PC-3 (cell line): ENCODE results near the gene C12orf60. TPM values are rescaled to one million over a fixed set of nuclear protein-coding genes. Genes with fewer than 3 reads are reported as not detected.

ENCODE experiments used
- ATAC-seq: fragments of 200-7000 bp; cut with Tn5 transposase; 2 replicates; pipeline ENCODE4 v1.9.1; 2020; ENCODE audit warnings: mild to moderate bottlenecking, moderate library complexity
- BruUV-seq: library from RNA; stranded (reverse); fragments of 400-500 nt; replicated peaks from 2 replicates; lab custom pipeline; 2021; lab: Mats Ljungman, UMichigan
- CTCF ChIA-PET: fragments of 300-600 bp; sonication (Branson Sonifier 250); formaldehyde crosslinking; loops from one replicate; lab custom pipeline; 2022; ENCODE audit warnings: antibody characterized with exemption; lab: Charles Lee
- POLR2A ChIA-PET: fragments of 300-600 bp; sonication (Branson Sonifier 250); formaldehyde crosslinking; loops from one replicate; lab custom pipeline; 2022; ENCODE audit warnings: antibody characterized with exemption; ENCODE audit not compliant: unreplicated experiment; lab: Charles Lee
- DNase-seq: peaks from one replicate; pipeline ENCODE4 v3.0.0-alpha.2; 2015
- H2AFZ ChIP-seq: fragments of 300-600 bp; sonication (generic); 2 replicates; pipeline ENCODE4 v1.6.0; 2016; ENCODE audit warnings: antibody characterized with exemption, low read length
- H3F3A ChIP-seq: fragments of 300-600 bp; sonication (generic); one replicate; pipeline ENCODE4 v1.6.0; 2017; ENCODE audit warnings: antibody characterized with exemption, low read length, control low read depth, mild to moderate bottlenecking; ENCODE audit not compliant: unreplicated experiment
- H3K27ac ChIP-seq: fragments of 300-600 bp; sonication (generic); 2 replicates; pipeline ENCODE4 v1.5.1; 2016; ENCODE audit warnings: mild to moderate bottlenecking, low read length
- H3K27me3 ChIP-seq: fragments of 300-600 bp; sonication (generic); 2 replicates; pipeline ENCODE4 v1.6.1; 2016; ENCODE audit warnings: low read length, mixed read lengths
- H3K36me3 ChIP-seq: fragments of 300-600 bp; sonication (generic); 2 replicates; pipeline ENCODE4 v1.6.1; 2016; ENCODE audit warnings: low read depth, mixed run types, low read length, mixed read lengths
- H3K4me1 ChIP-seq: fragments of 300-600 bp; sonication (generic); 2 replicates; pipeline ENCODE4 v1.5.1; 2016; ENCODE audit warnings: low read length; ENCODE audit not compliant: insufficient read depth
- H3K4me2 ChIP-seq: fragments of 300-600 bp; sonication (generic); 2 replicates; pipeline ENCODE4 v1.6.0; 2016; ENCODE audit warnings: low read length
- H3K4me3 ChIP-seq: fragments of 300-600 bp; sonication (generic); 2 replicates; pipeline ENCODE4 v1.5.1; 2016; ENCODE audit warnings: mild to moderate bottlenecking, low read length, mixed read lengths
- H3K79me2 ChIP-seq: fragments of 300-600 bp; sonication (generic); 2 replicates; pipeline ENCODE4 v1.6.1; 2017; ENCODE audit warnings: low read length, mixed read lengths
- H3K9ac ChIP-seq: fragments of 300-600 bp; sonication (generic); 2 replicates; pipeline ENCODE4 v1.6.0; 2016; ENCODE audit warnings: mild to moderate bottlenecking, low read length
- H3K9me2 ChIP-seq: fragments of 300-600 bp; sonication (generic); replicated peaks from 2 replicates; pipeline ENCODE4 v1.6.1; 2016; ENCODE audit warnings: mixed run types, low read length, mixed read lengths
- H3K9me3 ChIP-seq: fragments of 300-600 bp; sonication (generic); 2 replicates; pipeline ENCODE4 v1.6.1; 2016; ENCODE audit warnings: low read length, mixed read lengths
- H4K20me1 ChIP-seq: fragments of 300-600 bp; sonication (generic); 2 replicates; pipeline ENCODE4 v1.6.1; 2016; ENCODE audit warnings: low read length, mixed read lengths
- CTCF ChIP-seq: fragments of 300-600 bp; sonication (generic); conservative IDR thresholded peaks from 2 replicates; pipeline ENCODE4 v1.5.1; 2017; ENCODE audit warnings: antibody characterized with exemption, low read depth, mild to moderate bottlenecking, low read length
- EZH2 ChIP-seq: fragments of 300-600 bp; sonication (generic); IDR thresholded peaks from one replicate; pipeline ENCODE4 v1.6.1; 2017; ENCODE audit warnings: antibody characterized with exemption, mild to moderate bottlenecking, low read length; ENCODE audit not compliant: unreplicated experiment
- EZH2phosphoT487 ChIP-seq: fragments of 300-600 bp; sonication (generic); IDR thresholded peaks from 2 replicates; pipeline ENCODE4 v1.6.1; 2018; ENCODE audit warnings: mild to moderate bottlenecking, antibody characterized with exemption, low read length, borderline replicate concordance
- intact Hi-C: fragments of 100-400 bp; cut with micrococcal nuclease; formaldehyde crosslinking; loops from 2 replicates; pipeline ENCODE4 v1.9.0; 2023
- total RNA-seq: library from RNA; depleted of rRNA; stranded (reverse); fragments of >200 nt; gene quantifications from 2 replicates; pipeline ENCODE4 v1.2.3, GENCODE V29; 2014

C12orf60 gene
- total RNA-seq, 1 experiment from 2014 or later, result 0.47 TPM

- intact Hi-C loops, result no loop called here
- no TSS peak for BruUV-seq
- POLR2A ChIA-PET, result no interaction called here
Measured at GRCh38 chr12:14853961-14854360, 50.5 kb downstream of the C12orf60 start.

GRCh38 chr12:14854586-14855183 is 51.2 kb downstream of the C12orf60 start:
- no peaks in the 10 kb centered on the region for H4K20me1 ChIP-seq
- H2AFZ ChIP-seq, result no peak overlapping the region
- no peak overlapping the region for H3K27ac ChIP-seq
- intact Hi-C loops, result no loop called here
- no peak for ATAC-seq
- H3K4me3 ChIP-seq, result no peak overlapping the region
- H3K9me3 ChIP-seq, result no peaks in the 10 kb centered on the region
- peak; percentile 57 for DNase-seq
- H3K4me1 ChIP-seq, result peaks cover 4% of the 10 kb centered on the region
- no peaks in the 10 kb centered on the region for H3K79me2 ChIP-seq
- no peak overlapping the region for H3K9ac ChIP-seq
- POLR2A ChIA-PET, result no interaction called here
- H3K9me2 ChIP-seq, result no peaks in the 10 kb centered on the region
- CTCF ChIA-PET, result no interaction called here
- no TSS peak for BruUV-seq
- TF ChIP-seq CTCF (no peak), EZH2phosphoT487 (no peak), EZH2 (no peak)
- no peaks in the 10 kb centered on the region for H3K27me3 ChIP-seq
- no peaks in the 10 kb centered on the region for H3F3A ChIP-seq
- H3K4me2 ChIP-seq, result peak overlapping the region; percentile 23; the same call in 1 of the 2 replicates
- H3K36me3 ChIP-seq, result no peaks in the 10 kb centered on the region

More at GRCh38 chr12:14853961-14854360, 50.5 kb downstream of the C12orf60 start:
- H4K20me1 ChIP-seq, result no peaks in the 10 kb centered on the region
- ATAC-seq (no peak), DNase-seq (no peak)
- H3K4me1 ChIP-seq, result peaks cover 4% of the 10 kb centered on the region
- no peaks in the 10 kb centered on the region for H3K79me2 ChIP-seq
- CTCF ChIA-PET, result no interaction called here
- H3K4me3 ChIP-seq, result no peak overlapping the region
- H3K36me3 ChIP-seq, result no peaks in the 10 kb centered on the region
- no peaks in the 10 kb centered on the region for H3F3A ChIP-seq
- H3K9me3 ChIP-seq, result no peaks in the 10 kb centered on the region
- H3K27me3 ChIP-seq, result no peaks in the 10 kb centered on the region
- H3K27ac ChIP-seq, result no peak overlapping the region
- H3K4me2 ChIP-seq, result no peak overlapping the region
- H3K9ac ChIP-seq, result no peak overlapping the region
- H2AFZ ChIP-seq, result no peak overlapping the region
- no peaks in the 10 kb centered on the region for H3K9me2 ChIP-seq
- TF ChIP-seq EZH2 (no peak), CTCF (no peak), EZH2phosphoT487 (no peak)

- Histone ChIP-seq H3K9me3 (no peaks in the 10 kb centered on the region), H3K36me3 (no peaks in the 10 kb centered on the region), H3K4me2 (no peak overlapping the region), H4K20me1 (no peaks in the 10 kb centered on the region), H3K79me2 (no peaks in the 10 kb centered on the region), H3K4me1 (peaks cover 4% of the 10 kb centered on the region), H2AFZ (no peak overlapping the region), H3K9ac (no peak overlapping the region), H3K27me3 (no peaks in the 10 kb centered on the region), H3K4me3 (no peak overlapping the region), H3K27ac (no peak overlapping the region), H3F3A (no peaks in the 10 kb centered on the region), H3K9me2 (no peaks in the 10 kb centered on the region)
- DNase-seq, result no peak
- intact Hi-C loops, result no loop called here
- TF ChIP-seq CTCF, result no peak
- TF ChIP-seq EZH2phosphoT487, result no peak
- no peak for TF ChIP-seq EZH2
- ChIA-PET POLR2A (no interaction called here), CTCF (no interaction called here)
- BruUV-seq, result no TSS peak
- ATAC-seq, result no peak
Measured at GRCh38 chr12:14858513-14858912, 55.0 kb downstream of the C12orf60 start.
